NCI-H345 (cell line): Measurements from ENCODE around the gene UVRAG.

Experiments used
- DNase-seq: peaks from one replicate; lab custom pipeline; 2025; lab: John Stamatoyannopoulos, UW

Gene UVRAG

DNA sequence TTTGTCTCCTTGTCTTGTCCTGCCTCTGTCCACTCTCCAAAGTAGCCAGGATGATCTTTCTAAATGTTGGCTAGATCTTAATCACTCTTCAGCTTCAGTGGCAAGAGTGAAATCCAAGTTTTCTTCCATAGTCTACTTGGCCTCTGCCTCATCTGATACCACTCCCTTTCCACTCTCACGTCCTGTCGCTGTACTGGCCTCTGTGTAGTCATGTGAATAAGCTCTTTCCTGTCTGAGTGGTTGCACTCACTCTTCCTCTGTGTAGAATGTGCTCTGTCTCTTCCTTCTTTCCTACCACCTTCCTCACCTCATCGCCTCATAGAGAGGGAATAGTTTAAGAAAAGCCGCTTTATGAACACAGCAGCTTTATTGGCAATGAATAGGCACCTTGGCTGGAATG lies 304.8 kb downstream of the UVRAG start:
- no peak for DNase-seq

- DNase-seq, result no peak
These were observed 305.6 kb downstream of the UVRAG start for GRCh38 chr11:76120513-76121101.

GRCh38 chr11:76123248-76123647 lies 308.2 kb downstream of the UVRAG start:
- DNase-seq, result no peak

GRCh38 chr11:76124905-76125770 lies 310.1 kb downstream of the UVRAG start:
- no peak for DNase-seq

DNA sequence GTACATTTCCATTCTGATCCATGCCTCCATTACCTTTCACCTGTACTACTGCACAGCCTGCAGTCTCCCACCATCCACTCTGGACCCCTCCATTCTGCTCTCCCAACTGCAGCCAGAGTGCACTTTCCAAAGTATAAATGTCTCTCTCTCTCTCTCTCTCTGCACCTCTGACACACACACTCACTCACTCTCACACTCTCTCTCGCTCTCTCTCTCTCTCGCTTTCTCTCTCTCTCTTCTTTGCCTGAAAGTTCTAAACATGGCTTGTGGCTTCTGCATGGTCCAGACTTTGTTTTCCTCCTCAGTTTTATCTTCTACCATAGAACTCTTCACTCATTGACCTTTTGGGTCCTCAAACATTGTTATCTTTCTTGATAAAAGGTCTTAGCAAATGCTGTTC lies 314.7 kb downstream of the UVRAG start:
- no peak for DNase-seq

DNA sequence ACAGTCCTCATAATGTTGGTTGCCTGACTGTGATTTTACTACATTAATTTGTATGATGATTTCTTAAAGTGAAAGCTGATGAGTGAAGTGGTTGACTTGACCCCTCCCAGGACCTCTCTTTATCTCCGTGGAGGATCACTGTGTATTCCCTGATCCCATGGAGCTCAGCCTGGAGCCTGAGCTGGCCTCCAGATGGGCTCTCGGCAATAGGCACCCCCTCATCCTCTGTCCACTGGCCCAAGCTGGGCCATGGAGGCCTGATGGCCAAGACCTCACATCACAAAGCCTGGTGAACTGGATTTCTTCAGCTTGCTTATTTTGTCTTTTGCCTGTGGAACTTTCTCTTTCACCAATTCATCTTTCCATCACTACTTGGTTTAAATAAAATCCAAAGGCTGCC lies 316.1 kb downstream of the UVRAG start:
- no peak for DNase-seq

DNA sequence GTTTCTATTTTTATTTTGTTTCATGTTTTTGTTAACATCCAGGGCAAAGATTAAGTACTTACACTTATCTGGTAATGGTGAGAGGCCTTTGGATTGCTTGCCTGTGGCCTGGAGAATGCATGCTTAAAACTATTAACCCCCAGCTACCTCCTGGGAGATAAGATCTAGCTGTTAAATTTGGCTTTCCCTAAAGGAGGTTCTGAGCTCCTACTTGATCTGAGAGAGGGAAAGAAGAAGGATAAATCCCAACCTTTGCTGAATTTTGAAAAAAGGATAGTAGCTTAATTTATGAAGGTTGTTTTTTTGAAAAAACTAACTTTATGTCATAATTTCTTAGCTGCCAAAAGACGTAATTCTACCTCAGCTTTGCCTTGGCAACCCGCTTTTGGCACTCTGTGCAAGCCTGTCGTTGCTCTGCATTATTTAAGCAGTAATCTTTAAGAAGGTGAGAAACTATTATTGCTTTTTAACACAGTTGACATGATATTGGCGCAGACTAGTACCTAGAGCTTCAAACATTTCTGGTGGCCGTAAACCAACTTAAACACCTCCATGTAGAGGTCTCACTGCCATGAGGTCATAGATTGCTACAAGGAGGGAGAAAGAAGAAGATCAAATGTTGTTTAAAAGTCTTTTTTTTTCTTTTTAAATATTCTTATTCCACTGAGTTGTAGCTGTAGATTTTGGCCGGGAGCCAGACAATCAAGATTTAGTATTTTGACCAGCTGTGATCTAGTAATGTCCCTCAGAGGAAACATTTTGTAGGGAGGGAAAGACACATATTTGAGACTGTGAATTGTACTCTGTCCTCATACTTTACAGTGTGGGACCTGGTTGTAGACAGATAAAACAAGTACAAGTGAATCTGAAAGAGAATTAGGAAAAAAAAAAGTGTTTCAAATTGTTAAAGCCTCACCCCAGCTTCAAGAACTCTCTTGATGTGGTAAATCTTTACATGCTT lies 316.9 kb downstream of the UVRAG start:
- no peak for DNase-seq

DNA sequence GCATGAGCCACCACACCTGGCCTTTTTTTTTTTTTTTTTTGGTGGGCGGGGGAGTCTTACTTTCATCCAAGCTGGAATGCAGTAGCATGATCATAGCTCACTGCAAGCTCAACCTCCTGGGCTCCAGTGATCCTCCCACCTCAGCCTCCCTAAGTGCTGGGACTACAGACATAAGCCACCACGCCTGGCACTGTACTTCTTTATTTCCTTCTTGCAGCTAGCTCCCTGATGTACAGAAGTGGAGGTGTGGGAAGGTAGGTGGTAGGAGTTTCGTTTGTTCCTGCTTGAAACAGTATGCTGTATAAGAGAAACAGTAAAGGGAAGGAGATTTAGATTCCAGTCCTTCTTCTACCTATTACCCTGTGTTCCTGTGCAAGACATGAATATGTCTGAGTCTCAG lies 319.2 kb downstream of the UVRAG start:
- DNase-seq, result no peak

DNA sequence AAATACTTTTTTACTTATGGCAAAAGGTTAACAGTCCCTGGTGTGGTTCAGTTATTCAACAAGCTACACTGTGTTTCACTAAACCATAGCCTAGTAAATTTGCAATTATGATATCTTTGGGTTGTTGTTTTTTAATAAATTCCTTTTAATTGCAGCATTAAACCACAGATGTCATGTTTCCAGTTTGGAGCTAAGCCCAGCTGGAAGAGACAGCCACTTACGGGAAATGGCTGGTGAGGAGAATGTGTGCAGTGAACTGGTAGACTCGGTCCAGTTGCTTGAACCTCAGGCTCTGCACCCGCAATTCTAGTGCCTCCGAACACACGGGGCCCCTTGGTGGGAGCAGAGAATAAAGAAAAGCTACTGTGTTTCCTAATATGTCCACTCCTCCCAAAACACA lies 320.5 kb downstream of the UVRAG start:
- no peak for DNase-seq

DNA sequence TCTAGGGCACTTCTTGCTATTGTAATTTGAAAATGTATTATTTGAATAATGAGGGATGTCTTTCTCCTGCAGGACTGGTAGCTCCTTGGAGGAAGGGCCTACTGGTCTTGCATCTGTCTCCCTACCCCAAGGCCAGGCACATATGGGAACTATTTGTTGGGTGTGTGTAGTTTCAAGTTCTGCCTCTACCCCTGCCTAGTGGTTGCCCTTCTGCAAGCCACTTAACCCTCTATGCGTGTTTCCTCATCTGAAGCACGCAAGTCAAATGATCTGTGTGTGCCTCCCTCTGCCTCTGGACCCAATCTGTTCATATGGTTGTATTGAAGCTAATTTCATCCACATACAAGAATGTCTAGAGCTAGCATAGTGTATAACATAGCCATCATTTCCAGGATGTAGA lies 324.3 kb downstream of the UVRAG start:
- no peak for DNase-seq

GRCh38 chr11:76140912-76141574 lies 326.0 kb downstream of the UVRAG start:
- no peak for DNase-seq

- no peak for DNase-seq
These were observed 327.0 kb downstream of the UVRAG start for GRCh38 chr11:76141901-76142588.

DNA sequence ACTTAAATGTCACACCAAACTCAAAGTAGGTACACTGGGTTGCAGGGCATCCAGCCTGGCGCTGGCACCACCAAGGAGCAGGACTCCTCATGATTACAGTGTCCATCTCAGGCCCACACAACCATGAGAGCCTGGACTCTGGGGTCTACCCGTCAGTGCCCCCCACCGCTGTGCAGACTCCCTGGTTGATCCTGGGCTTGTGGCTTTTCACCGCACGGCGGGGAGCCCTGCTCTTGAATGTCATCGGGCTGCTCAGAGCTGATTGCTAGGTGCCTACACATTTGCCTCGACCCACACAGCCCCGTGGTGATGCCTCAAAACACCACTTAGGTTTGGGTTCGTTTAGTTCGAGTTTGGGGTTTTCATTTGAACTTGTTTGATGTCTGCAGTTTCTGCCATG lies 328.3 kb downstream of the UVRAG start:
- no peak for DNase-seq

GRCh38 chr11:76147106-76147740 lies 332.2 kb downstream of the UVRAG start:
- DNase-seq, result no peak

DNA sequence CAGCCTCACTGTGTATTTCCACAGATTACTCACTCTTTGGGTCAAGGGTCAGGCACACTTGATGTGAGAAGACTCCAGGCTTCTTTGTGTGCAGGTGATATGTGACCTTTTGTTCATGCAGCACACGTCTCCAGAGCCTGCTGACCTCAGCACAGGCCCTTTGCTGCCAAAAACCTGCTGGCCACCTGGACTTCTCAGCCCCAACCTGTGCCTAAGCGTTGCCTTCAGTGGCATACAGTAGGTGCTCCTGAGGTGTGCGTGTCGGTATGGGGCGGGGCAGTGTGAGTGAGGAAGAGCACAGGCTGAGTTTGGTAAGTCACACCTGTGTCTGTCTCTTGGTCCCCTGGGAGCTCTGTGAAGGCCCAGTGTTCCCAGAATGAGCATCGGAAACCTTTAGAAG lies 333.2 kb downstream of the UVRAG start:
- DNase-seq, result no peak

DNA sequence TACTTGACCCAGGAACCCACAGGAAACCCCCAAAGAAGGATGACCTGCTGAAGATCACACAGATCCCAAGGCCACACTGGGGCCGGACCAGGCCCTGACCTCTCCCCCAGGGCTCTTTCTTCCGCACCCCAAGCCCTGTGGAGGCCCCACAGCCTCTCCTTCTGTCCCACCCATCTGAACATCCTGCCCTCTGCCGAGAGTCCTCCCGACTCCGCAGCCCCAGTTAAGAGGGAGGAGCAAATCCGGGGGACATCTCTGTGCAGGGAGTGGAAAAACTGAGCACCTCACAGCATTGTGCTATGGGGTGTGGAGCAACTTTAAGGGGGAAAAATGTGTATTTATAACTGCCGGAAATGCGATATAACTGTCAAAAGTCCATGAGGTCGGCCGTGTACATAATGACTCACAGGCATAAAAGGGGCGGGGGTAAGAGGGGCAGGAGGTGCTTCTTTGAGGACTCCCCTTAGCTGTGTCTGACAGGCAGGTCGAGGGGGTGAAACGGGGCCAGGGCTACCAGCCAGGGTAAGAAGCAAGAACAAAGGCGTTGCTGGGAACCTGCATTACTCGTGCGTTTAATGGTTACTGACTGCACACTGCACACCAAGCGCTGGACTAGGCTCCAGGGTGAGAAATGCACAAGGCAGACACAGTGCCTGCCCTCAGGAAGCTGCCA lies 334.1 kb downstream of the UVRAG start:
- DNase-seq, result no peak

DNA sequence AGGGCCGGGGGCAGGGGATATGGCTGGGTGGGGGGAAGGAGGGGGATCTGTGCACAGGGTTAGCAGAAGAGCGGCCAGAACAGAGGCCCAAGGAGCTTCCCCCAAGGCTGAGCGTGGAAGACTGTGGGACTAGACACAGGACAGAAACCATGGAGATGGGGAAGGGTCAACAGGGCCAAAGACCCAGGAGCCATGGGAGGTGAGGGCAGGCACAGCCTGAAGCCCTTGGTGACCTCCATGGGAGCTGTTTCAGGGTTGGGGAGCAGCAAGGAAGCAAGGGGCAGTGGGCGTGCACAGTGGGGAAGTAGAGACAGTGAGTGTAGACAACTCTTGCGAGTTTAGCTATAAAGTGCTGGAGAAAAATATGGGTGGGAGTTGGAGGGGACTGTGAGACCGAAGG lies 334.7 kb downstream of the UVRAG start:
- no peak for DNase-seq

DNA sequence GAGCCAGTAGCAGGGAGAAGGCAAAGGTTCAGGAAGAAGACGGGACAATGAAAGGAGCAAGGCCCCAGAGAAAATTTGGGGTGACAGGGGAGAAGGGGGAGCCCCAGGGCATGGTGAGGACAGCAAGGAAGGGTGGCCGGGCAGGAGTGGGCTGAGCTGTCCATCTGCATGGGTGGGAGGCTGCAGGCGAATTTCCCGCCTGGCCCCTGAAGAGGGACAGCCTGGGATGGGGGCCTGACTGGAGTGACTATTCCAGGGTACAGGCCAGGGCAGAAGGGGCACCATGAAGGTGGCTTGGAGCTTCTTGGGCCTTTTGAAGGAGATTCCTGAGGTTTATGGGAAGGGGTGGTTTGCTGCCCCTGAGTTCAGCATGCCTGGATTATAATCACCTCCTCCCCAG lies 335.1 kb downstream of the UVRAG start:
- DNase-seq, result no peak

DNA sequence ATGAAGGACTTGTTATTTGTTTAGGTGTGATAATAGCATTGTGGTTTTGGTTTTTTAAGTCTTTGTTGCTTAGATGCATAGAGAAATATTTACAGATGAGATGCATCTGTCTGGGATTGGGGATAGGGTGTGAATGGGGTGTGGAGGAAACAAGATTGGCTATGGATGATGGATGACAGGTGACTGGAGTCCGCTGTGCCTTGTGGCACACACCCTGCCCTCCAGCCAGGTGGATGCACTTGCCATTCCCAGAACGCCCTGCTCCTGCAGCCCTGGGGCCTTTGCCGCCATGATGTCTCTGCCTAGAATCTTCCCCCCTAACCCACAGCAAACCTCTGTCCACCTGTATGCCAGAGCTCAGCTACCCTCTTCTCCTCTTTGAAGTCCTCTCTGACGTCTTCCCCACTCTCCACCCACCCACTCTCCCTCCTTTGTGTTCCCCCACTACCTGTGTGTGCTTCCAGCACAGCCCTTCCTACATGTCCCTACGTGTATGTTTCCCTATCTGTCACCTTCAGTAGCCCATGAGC lies 336.6 kb downstream of the UVRAG start:
- peak; percentile 76 for DNase-seq

- DNase-seq, result no peak
These were observed 337.2 kb downstream of the UVRAG start for GRCh38 chr11:76152086-76152681.
